Nephron progenitor cell (in vitro differentiated cells): ENCODE data around the gene GRID2.

Experiments used
- DNase-seq: peaks from one replicate; pipeline ENCODE4 v3.0.0; 2021
- H3K27ac Mint-ChIP-seq: 2 replicates; pipeline ENCODE4 v1.8.0; 2021; ENCODE audit warnings: mild to moderate bottlenecking, moderate library complexity, mixed read lengths
- H3K27me3 Mint-ChIP-seq: 2 replicates; pipeline ENCODE4 v1.8.0; 2021; ENCODE audit warnings: mild to moderate bottlenecking, low read depth, mixed read lengths; ENCODE audit not compliant: poor library complexity
- H3K36me3 Mint-ChIP-seq: 2 replicates; pipeline ENCODE4 v1.8.0; 2021; ENCODE audit warnings: low read depth, mixed read lengths
- H3K4me1 Mint-ChIP-seq: 2 replicates; pipeline ENCODE4 v1.8.0; 2021; ENCODE audit warnings: mixed read lengths
- H3K4me3 Mint-ChIP-seq: 2 replicates; pipeline ENCODE4 v1.8.0; 2021; ENCODE audit warnings: mild to moderate bottlenecking, moderate library complexity, mixed read lengths
- H3K9me3 Mint-ChIP-seq: 2 replicates; pipeline ENCODE4 v1.8.0; 2021; ENCODE audit warnings: mild to moderate bottlenecking, moderate library complexity, mixed read lengths
- TF ChIP-seq, protein P1 (sequence below): fragments of 200-600 bp; sonication (generic); IDR thresholded peaks from 2 replicates; pipeline ENCODE4 v1.5.0; 2021; ENCODE audit warnings: antibody characterized with exemption

GRID2 gene

DNA sequence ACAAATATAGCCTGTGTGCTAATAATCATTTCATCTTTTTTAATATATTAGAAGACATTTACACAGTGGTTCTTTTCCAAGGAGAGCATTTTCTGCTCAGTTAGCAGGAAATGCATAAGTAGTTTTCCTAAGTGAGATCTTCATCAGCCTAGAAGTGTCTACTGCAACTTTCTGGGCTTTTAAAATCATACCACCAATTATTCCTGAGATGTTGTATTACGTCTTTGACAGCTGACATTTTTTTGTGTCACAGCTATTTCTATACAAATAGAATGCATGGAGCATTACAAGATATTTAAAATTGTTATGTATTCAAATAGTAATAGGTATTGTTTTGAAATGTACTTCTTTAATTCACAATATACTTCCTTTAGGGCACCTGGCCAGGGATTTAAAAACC is 158.0 kb downstream of the GRID2 start:
- Mint-ChIP-seq H3K9me3 (no peaks in the 10 kb centered on the region), H3K36me3 (no peaks in the 10 kb centered on the region), H3K27me3 (no peaks in the 10 kb centered on the region), H3K27ac (no peak overlapping the region), H3K4me1 (no peaks in the 10 kb centered on the region), H3K4me3 (no peak overlapping the region)
- DNase-seq, result no peak
- TF ChIP-seq, protein P1, sequence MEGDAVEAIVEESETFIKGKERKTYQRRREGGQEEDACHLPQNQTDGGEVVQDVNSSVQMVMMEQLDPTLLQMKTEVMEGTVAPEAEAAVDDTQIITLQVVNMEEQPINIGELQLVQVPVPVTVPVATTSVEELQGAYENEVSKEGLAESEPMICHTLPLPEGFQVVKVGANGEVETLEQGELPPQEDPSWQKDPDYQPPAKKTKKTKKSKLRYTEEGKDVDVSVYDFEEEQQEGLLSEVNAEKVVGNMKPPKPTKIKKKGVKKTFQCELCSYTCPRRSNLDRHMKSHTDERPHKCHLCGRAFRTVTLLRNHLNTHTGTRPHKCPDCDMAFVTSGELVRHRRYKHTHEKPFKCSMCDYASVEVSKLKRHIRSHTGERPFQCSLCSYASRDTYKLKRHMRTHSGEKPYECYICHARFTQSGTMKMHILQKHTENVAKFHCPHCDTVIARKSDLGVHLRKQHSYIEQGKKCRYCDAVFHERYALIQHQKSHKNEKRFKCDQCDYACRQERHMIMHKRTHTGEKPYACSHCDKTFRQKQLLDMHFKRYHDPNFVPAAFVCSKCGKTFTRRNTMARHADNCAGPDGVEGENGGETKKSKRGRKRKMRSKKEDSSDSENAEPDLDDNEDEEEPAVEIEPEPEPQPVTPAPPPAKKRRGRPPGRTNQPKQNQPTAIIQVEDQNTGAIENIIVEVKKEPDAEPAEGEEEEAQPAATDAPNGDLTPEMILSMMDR, result no peak

DNA sequence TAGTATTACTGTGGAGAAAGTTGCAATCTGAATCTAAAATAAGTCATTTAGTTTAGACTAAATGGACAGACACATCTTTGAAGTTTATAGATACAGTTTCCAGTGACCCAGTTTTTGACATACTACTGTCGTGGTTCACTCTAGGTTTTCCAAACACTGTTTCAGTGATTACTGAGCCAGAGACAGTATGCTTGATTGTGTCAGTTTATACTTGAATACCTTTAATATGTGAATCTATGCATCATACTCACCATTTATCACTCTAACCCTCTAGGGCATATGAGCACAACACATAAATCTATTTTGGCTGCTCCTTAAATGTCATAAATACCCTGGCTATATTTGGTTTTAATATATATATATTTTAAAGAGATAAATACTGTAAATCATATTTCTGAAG is 173.5 kb downstream of the GRID2 start:
- no peaks in the 10 kb centered on the region for H3K4me1 Mint-ChIP-seq

DNA sequence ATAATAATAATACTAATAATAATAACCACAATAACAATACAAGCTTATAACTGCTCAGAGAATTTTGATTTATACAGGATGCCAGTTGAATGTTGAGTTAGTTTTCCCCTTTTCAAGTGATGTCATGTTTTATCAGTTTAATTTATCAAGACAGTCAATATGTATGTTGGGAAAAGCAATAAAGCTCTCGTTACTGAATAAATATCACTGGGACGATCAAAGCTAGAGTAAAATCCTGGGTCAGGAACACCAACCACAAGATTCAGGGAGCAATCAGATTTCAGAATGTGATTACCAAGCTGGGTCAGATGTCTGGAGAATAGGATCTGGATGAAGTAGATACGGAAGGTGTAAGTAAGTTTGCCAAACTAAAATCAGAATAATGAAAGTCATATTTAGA is 179.6 kb downstream of the GRID2 start:
- DNase-seq, result no peak
- H3K9me3 Mint-ChIP-seq, result no peaks in the 10 kb centered on the region
- no peaks in the 10 kb centered on the region for H3K36me3 Mint-ChIP-seq
- H3K4me3 Mint-ChIP-seq, result no peak overlapping the region
- H3K4me1 Mint-ChIP-seq, result peaks cover 2% of the 10 kb centered on the region
- H3K27me3 Mint-ChIP-seq, result no peaks in the 10 kb centered on the region
- TF ChIP-seq, protein P1, result no peak
- no peak overlapping the region for H3K27ac Mint-ChIP-seq

More for the DNA sequence above, 173.5 kb downstream of the GRID2 start:
- H3K27ac Mint-ChIP-seq, result no peak overlapping the region
- no peaks in the 10 kb centered on the region for H3K27me3 Mint-ChIP-seq
- TF ChIP-seq, protein P1, result no peak
- no peak overlapping the region for H3K4me3 Mint-ChIP-seq
- no peak for DNase-seq
- H3K9me3 Mint-ChIP-seq, result no peaks in the 10 kb centered on the region
- no peaks in the 10 kb centered on the region for H3K36me3 Mint-ChIP-seq

DNA sequence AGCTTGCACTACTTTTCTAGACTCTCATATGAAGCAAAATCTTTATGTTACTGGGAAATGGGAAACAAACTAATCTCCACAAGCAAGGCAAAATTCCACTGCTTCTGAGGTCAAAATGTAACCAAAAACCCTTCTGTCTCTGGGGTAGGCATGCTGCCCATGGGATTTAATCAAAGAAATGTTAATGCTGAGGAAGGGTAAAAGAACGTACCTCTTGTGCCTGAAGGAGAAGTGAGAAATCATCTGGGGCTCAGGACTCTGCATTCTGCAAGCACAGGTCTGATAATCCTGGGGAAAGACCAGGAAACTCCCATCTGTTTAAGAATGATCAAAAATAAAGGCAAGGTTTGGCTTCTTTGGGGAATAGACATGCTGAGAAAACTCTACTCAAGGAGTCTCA is 184.7 kb downstream of the GRID2 start:
- no peaks in the 10 kb centered on the region for H3K27me3 Mint-ChIP-seq

DNA sequence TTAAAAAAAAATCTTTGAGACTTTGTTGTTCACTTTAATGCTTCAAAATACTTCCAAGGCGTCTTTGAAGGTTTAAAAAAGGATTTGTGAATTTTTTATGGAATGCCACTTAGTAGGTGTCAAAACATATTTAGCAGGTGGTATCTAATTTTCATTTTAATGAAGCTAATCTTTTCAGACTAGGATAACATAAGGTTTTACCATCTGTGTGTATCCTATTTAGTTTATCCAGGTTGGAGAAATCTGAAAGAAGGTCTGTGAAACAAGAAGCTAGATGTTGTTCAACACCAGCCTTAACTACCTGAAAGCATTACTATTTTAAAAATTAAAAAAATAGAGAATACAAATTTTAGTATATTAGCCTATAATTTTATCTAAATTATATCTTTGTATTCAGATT is 193.4 kb downstream of the GRID2 start:
- no peak overlapping the region for H3K27ac Mint-ChIP-seq
- no peak overlapping the region for H3K4me3 Mint-ChIP-seq
- H3K9me3 Mint-ChIP-seq, result no peaks in the 10 kb centered on the region
- H3K27me3 Mint-ChIP-seq, result no peaks in the 10 kb centered on the region
- no peaks in the 10 kb centered on the region for H3K4me1 Mint-ChIP-seq
- H3K36me3 Mint-ChIP-seq, result no peaks in the 10 kb centered on the region
- DNase-seq, result no peak
- TF ChIP-seq, protein P1, result no peak

More for the DNA sequence above, 184.7 kb downstream of the GRID2 start:
- Mint-ChIP-seq H3K9me3 (no peaks in the 10 kb centered on the region), H3K36me3 (no peaks in the 10 kb centered on the region), H3K27ac (peak overlapping the region; percentile 33), H3K4me3 (no peak overlapping the region), H3K4me1 (peaks cover 5% of the 10 kb centered on the region)
- no peak for DNase-seq
- TF ChIP-seq, protein P1, result no peak

DNA sequence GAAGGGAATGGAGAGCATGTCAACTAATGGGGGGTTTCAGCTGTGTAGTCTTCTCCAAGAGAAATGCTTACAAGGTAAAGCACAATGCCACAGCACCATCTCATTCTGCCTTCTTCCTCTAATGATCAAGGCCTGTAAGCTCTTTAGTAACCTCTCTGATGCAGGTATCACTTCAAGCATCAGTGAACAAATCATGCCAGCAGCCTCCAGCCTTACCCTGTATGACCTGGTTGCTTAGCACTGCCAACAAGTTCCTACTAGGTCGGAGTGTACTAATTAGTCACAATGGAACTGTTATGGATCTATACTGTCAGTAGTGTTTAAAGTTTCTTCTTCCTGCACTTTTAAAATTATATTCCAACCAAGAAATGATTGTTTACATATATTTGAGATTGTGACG is 197.7 kb downstream of the GRID2 start:
- Mint-ChIP-seq H3K9me3 (no peaks in the 10 kb centered on the region), H3K36me3 (no peaks in the 10 kb centered on the region), H3K27me3 (no peaks in the 10 kb centered on the region), H3K4me3 (no peak overlapping the region), H3K4me1 (no peaks in the 10 kb centered on the region), H3K27ac (no peak overlapping the region)
- TF ChIP-seq, protein P1, result no peak
- no peak for DNase-seq
